Ecto neural progenitor cell (in vitro differentiated cells): ENCODE data around the gene SPHK2.
"Not testable (repeated sequence)": the region's sequence is repeated elsewhere in the genome, so short reads cannot be mapped to it uniquely, and the experiment has no call there.

Experiments
- DNase-seq: peaks from one replicate; pipeline ENCODE4 v3.0.0-alpha.2; 2018; ENCODE audit warnings: low spot score

SPHK2 gene

GRCh38 chr19:48618916-48619691, at the start of gene SPHK2, which contains the start of gene RPL18:
Gene SPHK2, plus strand, starts transcription at chr19:48619506. Its CDS starts 1,009 bp downstream, at chr19:48620515.
Gene RPL18, minus strand, starts transcription at chr19:48619178. Its CDS starts 35 bp downstream, at chr19:48619143.
- DNase-seq: peak; percentile 99

- no peak for DNase-seq
Observed at GRCh38 chr19:48569814-48570213, 49.5 kb upstream of the SPHK2 start.

- DNase-seq: no peak
Observed at GRCh38 chr19:48571378-48572162, 47.7 kb upstream of the SPHK2 start.

GRCh38 chr19:48573163-48573505, 46.2 kb upstream of the SPHK2 start:
- DNase-seq: no peak

- no peak for DNase-seq
Observed at GRCh38 chr19:48575931-48576622, 43.2 kb upstream of the SPHK2 start.

- not testable (repeated sequence) for DNase-seq
Observed at GRCh38 chr19:48577908-48578307, 41.4 kb upstream of the SPHK2 start.

- no peak for DNase-seq
Observed at GRCh38 chr19:48578891-48579290, 40.4 kb upstream of the SPHK2 start.

- no peak for DNase-seq
Observed at GRCh38 chr19:48582168-48582567, 37.1 kb upstream of the SPHK2 start.

GRCh38 chr19:48587387-48587786, 31.9 kb upstream of the SPHK2 start:
- DNase-seq: no peak

- peak; percentile 93 for DNase-seq
Observed at GRCh38 chr19:48588670-48589401, 30.5 kb upstream of the SPHK2 start.

- no peak for DNase-seq
Observed at GRCh38 chr19:48591021-48591420, 28.3 kb upstream of the SPHK2 start.

GRCh38 chr19:48595171-48595570, 24.1 kb upstream of the SPHK2 start:
- no peak for DNase-seq

GRCh38 chr19:48595833-48596232, 23.5 kb upstream of the SPHK2 start:
- no peak for DNase-seq

- DNase-seq: no peak
Observed at GRCh38 chr19:48596237-48596636, 23.1 kb upstream of the SPHK2 start.

- DNase-seq: no peak
Observed at GRCh38 chr19:48596679-48597465, 22.4 kb upstream of the SPHK2 start.

GRCh38 chr19:48598996-48599700, 20.2 kb upstream of the SPHK2 start:
- DNase-seq: no peak

GRCh38 chr19:48600679-48601417, 18.5 kb upstream of the SPHK2 start:
- no peak for DNase-seq

- DNase-seq: no peak
Observed at GRCh38 chr19:48603001-48603400, 16.3 kb upstream of the SPHK2 start.

GRCh38 chr19:48603449-48603848, 15.9 kb upstream of the SPHK2 start:
- no peak for DNase-seq

GRCh38 chr19:48603850-48604249, 15.5 kb upstream of the SPHK2 start:
- no peak for DNase-seq
